Hematopoietic multipotent progenitor cell treated with erythropoietin and hydrocortisone succinate and interleukin-3 and kit ligand, for 8 days (in vitro differentiated cells): ENCODE measurements around the gene SEC31A.
A peak's percentile ranks its signal among the peaks of the same experiment; 100 is the strongest.

Experiments used
- DNase-seq: peaks from one replicate; pipeline ENCODE4 v3.0.0-alpha.2; 2015

The SEC31A gene

GRCh38 chr4:82789025-82789776 lies 101.8 kb downstream of the SEC31A start:
- no peak for DNase-seq

- no peak for DNase-seq
Observed at GRCh38 chr4:82787342-82787741, 103.6 kb downstream of the SEC31A start.

- no peak for DNase-seq
Observed at GRCh38 chr4:82786828-82787227, 104.1 kb downstream of the SEC31A start.

GRCh38 chr4:82785611-82786400 lies 105.1 kb downstream of the SEC31A start:
- no peak for DNase-seq

- DNase-seq: no peak
Observed at GRCh38 chr4:82784681-82785610, 106.0 kb downstream of the SEC31A start.

GRCh38 chr4:82782626-82783345 lies 108.2 kb downstream of the SEC31A start:
- no peak for DNase-seq

- DNase-seq: peak; percentile 42
Observed at GRCh38 chr4:82780752-82781231, 110.2 kb downstream of the SEC31A start.

- no peak for DNase-seq
Observed at GRCh38 chr4:82780170-82780751, 110.7 kb downstream of the SEC31A start.

- no peak for DNase-seq
Observed at GRCh38 chr4:82779032-82779431, 111.9 kb downstream of the SEC31A start.

- no peak for DNase-seq
Observed at GRCh38 chr4:82777857-82778525, 113.0 kb downstream of the SEC31A start.

GRCh38 chr4:82776925-82777542 lies 113.9 kb downstream of the SEC31A start:
- DNase-seq: no peak

GRCh38 chr4:82775243-82775642 lies 115.7 kb downstream of the SEC31A start:
- no peak for DNase-seq

GRCh38 chr4:82774711-82775171 lies 116.2 kb downstream of the SEC31A start:
- no peak for DNase-seq

GRCh38 chr4:82773057-82773456 lies 117.9 kb downstream of the SEC31A start:
- no peak for DNase-seq

GRCh38 chr4:82770607-82771006 lies 120.3 kb downstream of the SEC31A start:
- DNase-seq: no peak
